DOHH2 (cell line): ENCODE results near the gene HYAL2.
"Not testable (repeated sequence)": the region's sequence is repeated elsewhere in the genome, so short reads cannot be mapped to it uniquely, and the experiment has no call there.

Source experiments
- H3F3A ChIP-seq: fragments of 200-600 bp; sonication (generic), shearing (Covaris generic); 2 replicates; pipeline ENCODE4 v1.6.0; 2016; ENCODE audit warnings: antibody characterized with exemption, mild to moderate bottlenecking; ENCODE audit not compliant: control insufficient read depth, insufficient read depth
- H3K27ac ChIP-seq: fragments of 200-600 bp; sonication (generic); 2 replicates; pipeline ENCODE4 v1.5.1; 2014; ENCODE audit warnings: low read depth, mild to moderate bottlenecking, low read length, moderate library complexity
- H3K27me3 ChIP-seq: fragments of 200-600 bp; sonication (generic); 2 replicates; pipeline ENCODE4 v1.6.1; 2014; ENCODE audit warnings: mild to moderate bottlenecking, low read length, mixed read lengths; ENCODE audit not compliant: control insufficient read depth
- H3K36me3 ChIP-seq: fragments of 200-600 bp; sonication (generic); 2 replicates; pipeline ENCODE4 v1.6.1; 2014; ENCODE audit warnings: mild to moderate bottlenecking, low read length, moderate library complexity, mixed read lengths; ENCODE audit not compliant: control insufficient read depth
- H3K4me1 ChIP-seq: fragments of 200-600 bp; sonication (generic); 2 replicates; pipeline ENCODE4 v1.6.1; 2014; ENCODE audit warnings: mild to moderate bottlenecking, low read length, mixed read lengths; ENCODE audit not compliant: control insufficient read depth
- H3K4me2 ChIP-seq: fragments of 200-600 bp; sonication (generic); 2 replicates; pipeline ENCODE4 v1.6.0; 2014; ENCODE audit warnings: mild to moderate bottlenecking, low read length, moderate library complexity
- H3K4me3 ChIP-seq: fragments of 200-600 bp; sonication (generic); 2 replicates; pipeline ENCODE4 v1.5.1; 2014; ENCODE audit warnings: mild to moderate bottlenecking, low read length, mixed read lengths
- H3K79me2 ChIP-seq: fragments of 200-600 bp; sonication (generic); 2 replicates; pipeline ENCODE4 v1.6.1; 2014; ENCODE audit warnings: mild to moderate bottlenecking, low read length, mixed read lengths; ENCODE audit not compliant: control insufficient read depth
- H3K9me2 ChIP-seq: fragments of 200-600 bp; sonication (generic); replicated peaks from 2 replicates; pipeline ENCODE4 v1.6.1; 2014; ENCODE audit warnings: mild to moderate bottlenecking, low read length, mixed read lengths; ENCODE audit not compliant: control insufficient read depth
- H3K9me3 ChIP-seq: fragments of 200-600 bp; sonication (generic); 2 replicates; pipeline ENCODE4 v1.6.1; 2014; ENCODE audit warnings: antibody characterized with exemption, low read length, mixed read lengths; ENCODE audit not compliant: control insufficient read depth, insufficient read depth
- H4K20me1 ChIP-seq: fragments of 200-600 bp; sonication (generic); 2 replicates; pipeline ENCODE4 v1.6.0; 2014; ENCODE audit warnings: low read depth, mild to moderate bottlenecking, antibody characterized with exemption, low read length, moderate library complexity; ENCODE audit not compliant: control insufficient read depth, insufficient read depth
- CTCF ChIP-seq: fragments of 200-600 bp; sonication (generic); IDR thresholded peaks from one replicate; pipeline ENCODE4 v1.5.1; 2014; ENCODE audit warnings: antibody characterized with exemption, mild to moderate bottlenecking, low read depth, low read length; ENCODE audit not compliant: poor library complexity, severe bottlenecking
- EZH2phosphoT487 ChIP-seq: fragments of 200-600 bp; sonication (generic); IDR thresholded peaks from 2 replicates; pipeline ENCODE4 v1.6.1; 2017; ENCODE audit warnings: borderline replicate concordance, mild to moderate bottlenecking, antibody characterized with exemption, low read length, moderate library complexity, mixed read lengths

Gene HYAL2

GRCh38 chr3:50314342-50314741 lies 8.2 kb downstream of the HYAL2 start:
- H3K4me2 ChIP-seq, result no peak overlapping the region
- no peaks in the 10 kb centered on the region for H3K9me2 ChIP-seq
- H4K20me1 ChIP-seq, result no peaks in the 10 kb centered on the region
- H3F3A ChIP-seq, result no peaks in the 10 kb centered on the region; the same call in 1 of the 2 replicates
- H3K36me3 ChIP-seq, result peaks cover 8% of the 10 kb centered on the region
- H3K79me2 ChIP-seq, result no peaks in the 10 kb centered on the region
- TF ChIP-seq CTCF (no peak), EZH2phosphoT487 (no peak)
- no peak overlapping the region for H3K4me3 ChIP-seq
- H3K9me3 ChIP-seq, result no peaks in the 10 kb centered on the region
- peaks cover 6% of the 10 kb centered on the region; the same call in 1 of the 2 replicates for H3K4me1 ChIP-seq
- no peak overlapping the region for H3K27ac ChIP-seq
- no peaks in the 10 kb centered on the region for H3K27me3 ChIP-seq

GRCh38 chr3:50312041-50312440 lies 10.5 kb downstream of the HYAL2 start:
- not testable (repeated sequence) for H3K9me2 ChIP-seq, H3K27me3 ChIP-seq, H3K4me1 ChIP-seq, H3K27ac ChIP-seq, H3K9me3 ChIP-seq, H3K4me2 ChIP-seq, H3K4me3 ChIP-seq, H3F3A ChIP-seq, H3K36me3 ChIP-seq, H4K20me1 ChIP-seq, H3K79me2 ChIP-seq

GRCh38 chr3:50304601-50305000 lies 17.9 kb downstream of the HYAL2 start:
- TF ChIP-seq EZH2phosphoT487, result no peak
- no peaks in the 10 kb centered on the region for H3K79me2 ChIP-seq
- H3K4me3 ChIP-seq, result no peak overlapping the region
- no peaks in the 10 kb centered on the region for H3K9me3 ChIP-seq
- H3F3A ChIP-seq, result peaks cover 7% of the 10 kb centered on the region
- peaks cover 17% of the 10 kb centered on the region for H3K4me1 ChIP-seq
- peak overlapping the region; percentile 8 for H3K4me2 ChIP-seq
- no peaks in the 10 kb centered on the region for H3K36me3 ChIP-seq
- H3K9me2 ChIP-seq, result no peaks in the 10 kb centered on the region
- no peaks in the 10 kb centered on the region for H3K27me3 ChIP-seq
- no peaks in the 10 kb centered on the region for H4K20me1 ChIP-seq
- H3K27ac ChIP-seq, result peak overlapping the region; percentile 2; the same call in 1 of the 2 replicates

GRCh38 chr3:50303013-50303815 lies 19.3 kb downstream of the HYAL2 start, which contains the start of gene HYAL1:
Gene HYAL1, minus strand, starts transcription at chr3:50303574. Its CDS starts 618 bp downstream, at chr3:50302956.
- Histone ChIP-seq H3K4me3 (no peak within 1 kb of the TSS), H3K4me1 (peaks cover 22% of the 10 kb centered on the region), H3K27me3 (no peaks in the 10 kb centered on the region), H3F3A (peaks cover 7% of the 10 kb centered on the region), H4K20me1 (no peaks in the 10 kb centered on the region), H3K36me3 (no peaks in the 10 kb centered on the region), H3K79me2 (0 out of 2 replicates have a peak, but pooled peaks cover 2% of the 10 kb centered on the region), H3K9me2 (no peaks in the 10 kb centered on the region), H3K9me3 (no peaks in the 10 kb centered on the region), H3K4me2 (no peak within 1 kb of the TSS), H3K27ac (no peak within 1 kb of the TSS)
- TF ChIP-seq EZH2phosphoT487 (no peak), CTCF (no peak)
